Dermis blood vessel endothelial cell (primary cell): ENCODE results near the gene IFT22. TPM values are rescaled to one million over a fixed set of nuclear protein-coding genes. Genes with fewer than 3 reads are reported as not detected.
"Not testable (repeated sequence)": the region's sequence is repeated elsewhere in the genome, so short reads cannot be mapped to it uniquely, and the experiment has no call there.

Experiments used
- DNase-seq: peaks from one replicate; pipeline ENCODE4 v3.0.0; 2010
- total RNA-seq: library from RNA; depleted of rRNA; stranded (reverse); fragments of >200 nt; gene quantifications from 2 replicates; pipeline ENCODE4 v1.2.3, GENCODE V29; 2014

Gene IFT22
- total RNA-seq, 1 donor from 2014 or later = 15.8 TPM

DNA sequence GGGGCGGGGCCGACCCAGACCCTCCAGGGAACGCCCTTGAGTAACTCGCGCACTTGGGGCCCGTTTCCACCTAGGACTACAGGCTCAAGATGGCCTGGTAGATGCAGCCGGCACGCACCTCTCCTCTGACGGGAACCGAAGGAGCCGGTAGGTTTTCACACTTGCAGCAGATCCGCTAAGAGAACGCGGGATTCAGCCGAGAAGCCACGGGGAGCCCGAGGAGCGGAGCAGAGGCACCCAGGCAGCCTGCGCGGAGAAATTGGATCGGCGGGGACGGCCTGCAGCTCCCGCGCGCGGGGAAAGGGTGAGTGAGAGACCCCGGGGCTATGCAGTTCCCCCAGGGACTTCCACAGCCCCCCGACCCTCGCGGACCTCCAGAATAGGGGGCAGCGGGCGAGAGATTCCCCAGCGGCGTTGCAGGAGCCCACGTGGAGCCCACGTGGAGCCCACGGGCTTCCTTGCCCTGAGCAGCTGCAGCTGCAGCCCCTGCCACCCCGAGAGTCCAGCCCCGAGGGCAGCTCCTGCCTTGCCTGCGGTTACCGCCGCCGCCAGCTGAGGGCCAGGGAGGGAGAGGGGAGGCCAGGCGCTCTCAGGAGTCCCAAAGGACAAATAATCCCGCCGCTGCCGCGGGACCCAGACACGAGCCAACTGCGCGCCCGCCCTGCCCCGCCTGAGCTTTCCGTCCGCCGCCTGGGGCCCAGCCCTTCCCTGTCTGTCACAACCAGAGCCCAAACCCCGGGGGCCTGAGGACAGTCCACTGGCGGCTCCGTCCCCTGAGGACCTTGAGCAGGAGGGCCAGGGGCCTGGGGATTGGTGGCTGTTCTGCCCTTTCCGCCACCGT lies 13.1 kb downstream of the IFT22 start:
- DNase-seq = peak; percentile 36

DNA sequence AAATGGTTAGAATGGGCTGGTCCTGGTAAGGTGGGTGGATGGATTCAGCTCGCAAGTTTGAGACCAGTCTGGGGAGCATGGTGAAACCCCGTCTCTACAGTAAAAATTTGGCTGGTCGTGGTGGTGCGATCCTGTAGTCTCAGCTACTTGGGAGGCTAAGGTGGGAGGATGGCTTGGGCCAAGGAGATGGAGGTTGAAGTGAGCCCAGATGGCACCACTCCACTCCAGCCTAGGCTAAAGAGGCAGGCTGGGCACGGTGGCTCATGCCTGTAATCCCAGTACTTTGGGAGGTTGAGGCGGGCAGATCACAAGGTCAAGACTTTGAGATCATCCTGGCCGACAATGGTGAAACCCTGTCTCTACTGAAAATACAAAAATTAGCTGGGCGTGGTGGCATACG lies 15.3 kb downstream of the IFT22 start:
- no peak for DNase-seq

DNA sequence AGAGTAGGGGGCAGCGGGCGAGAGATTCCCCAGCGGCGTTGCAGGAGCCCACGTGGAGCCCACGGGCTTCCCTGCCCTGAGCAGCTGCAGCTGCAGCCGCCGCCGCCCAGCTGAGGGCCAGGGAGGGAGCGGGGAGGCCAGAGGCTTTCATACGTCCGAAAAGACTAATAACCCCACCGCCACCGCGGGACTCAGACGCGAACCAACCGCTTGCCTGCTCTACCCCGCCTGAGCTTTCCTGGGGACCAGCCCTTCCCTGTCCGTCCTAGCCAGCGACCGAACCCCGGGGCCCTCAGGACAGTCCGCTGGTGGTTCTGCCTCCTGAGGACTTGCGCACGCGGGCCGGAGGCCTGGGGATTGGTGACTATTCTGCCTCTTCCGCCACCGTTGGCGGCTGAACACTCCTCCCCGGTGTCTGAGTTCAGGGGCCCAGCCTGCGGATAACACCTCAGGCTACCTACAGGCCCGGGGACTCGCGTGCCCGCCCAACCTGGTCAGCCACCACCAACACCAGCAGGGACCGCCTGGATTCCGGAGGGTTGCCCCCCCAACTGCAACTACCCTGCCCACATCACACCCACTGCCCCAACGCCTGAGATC lies 18.4 kb downstream of the IFT22 start:
- peak; percentile 8 for DNase-seq

DNA sequence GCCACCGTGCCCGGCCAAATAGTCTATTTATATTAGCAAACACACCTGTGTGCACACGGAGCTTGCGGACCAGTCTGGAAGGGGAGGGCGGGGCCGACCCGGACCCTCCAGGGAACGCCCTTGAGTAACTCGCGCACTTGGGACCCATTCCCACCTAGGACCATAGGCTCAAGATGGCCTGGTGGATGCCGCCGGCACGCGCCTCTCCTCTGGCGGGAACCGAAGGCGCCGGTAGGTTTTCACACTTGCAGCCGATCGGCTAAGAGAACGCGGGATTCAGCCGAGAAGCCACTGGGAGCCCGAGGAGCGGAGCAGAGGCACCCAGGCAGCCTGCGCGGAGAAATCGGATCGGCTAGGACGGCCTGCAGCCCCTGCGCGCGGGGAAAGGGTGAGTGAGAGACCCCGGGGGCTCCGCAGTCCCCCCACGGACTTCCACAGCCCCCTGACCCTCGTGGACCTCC lies 18.9 kb downstream of the IFT22 start:
- no peak for DNase-seq

DNA sequence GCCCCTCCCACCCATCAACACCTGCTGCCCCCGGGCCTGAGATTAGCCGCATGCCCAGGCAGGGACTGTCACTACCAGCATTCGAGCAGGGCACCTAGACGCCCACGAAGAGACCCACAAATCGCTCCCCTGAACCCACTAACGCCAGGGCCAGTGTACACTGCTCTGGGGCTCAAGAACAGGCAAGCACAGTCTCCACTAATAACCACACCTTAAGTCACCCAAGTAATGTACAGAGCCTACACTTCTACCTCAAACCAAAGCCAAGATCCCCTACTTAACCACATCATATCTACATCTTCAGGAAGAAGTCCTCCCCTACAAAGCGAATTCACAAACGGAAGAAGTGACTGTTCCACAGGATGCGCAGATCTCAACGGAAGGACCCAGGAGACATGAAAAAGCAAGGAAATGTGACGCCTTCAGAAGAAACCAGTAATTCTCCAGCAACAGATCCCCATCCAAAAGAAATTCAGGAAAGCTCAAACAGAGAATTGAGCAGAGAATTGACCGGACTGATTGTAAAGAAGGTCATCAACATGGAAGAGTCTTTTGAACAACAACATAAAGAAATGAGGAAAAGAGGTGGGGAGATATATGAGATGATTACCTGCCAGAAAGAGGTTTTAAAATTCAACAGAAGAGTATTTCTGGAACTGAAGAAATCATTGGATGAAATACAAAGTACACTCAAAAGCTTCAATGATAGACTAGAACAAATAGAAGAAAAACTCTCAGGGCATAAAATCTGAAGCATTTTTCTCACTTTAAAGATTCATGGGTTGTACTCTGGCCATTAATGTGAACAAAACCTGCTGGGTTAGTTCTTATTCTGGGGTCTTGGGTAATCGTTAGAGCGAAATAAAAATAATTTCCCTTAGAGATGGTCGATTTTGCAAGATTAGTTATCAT lies 20.9 kb downstream of the IFT22 start:
- DNase-seq = no peak

DNA sequence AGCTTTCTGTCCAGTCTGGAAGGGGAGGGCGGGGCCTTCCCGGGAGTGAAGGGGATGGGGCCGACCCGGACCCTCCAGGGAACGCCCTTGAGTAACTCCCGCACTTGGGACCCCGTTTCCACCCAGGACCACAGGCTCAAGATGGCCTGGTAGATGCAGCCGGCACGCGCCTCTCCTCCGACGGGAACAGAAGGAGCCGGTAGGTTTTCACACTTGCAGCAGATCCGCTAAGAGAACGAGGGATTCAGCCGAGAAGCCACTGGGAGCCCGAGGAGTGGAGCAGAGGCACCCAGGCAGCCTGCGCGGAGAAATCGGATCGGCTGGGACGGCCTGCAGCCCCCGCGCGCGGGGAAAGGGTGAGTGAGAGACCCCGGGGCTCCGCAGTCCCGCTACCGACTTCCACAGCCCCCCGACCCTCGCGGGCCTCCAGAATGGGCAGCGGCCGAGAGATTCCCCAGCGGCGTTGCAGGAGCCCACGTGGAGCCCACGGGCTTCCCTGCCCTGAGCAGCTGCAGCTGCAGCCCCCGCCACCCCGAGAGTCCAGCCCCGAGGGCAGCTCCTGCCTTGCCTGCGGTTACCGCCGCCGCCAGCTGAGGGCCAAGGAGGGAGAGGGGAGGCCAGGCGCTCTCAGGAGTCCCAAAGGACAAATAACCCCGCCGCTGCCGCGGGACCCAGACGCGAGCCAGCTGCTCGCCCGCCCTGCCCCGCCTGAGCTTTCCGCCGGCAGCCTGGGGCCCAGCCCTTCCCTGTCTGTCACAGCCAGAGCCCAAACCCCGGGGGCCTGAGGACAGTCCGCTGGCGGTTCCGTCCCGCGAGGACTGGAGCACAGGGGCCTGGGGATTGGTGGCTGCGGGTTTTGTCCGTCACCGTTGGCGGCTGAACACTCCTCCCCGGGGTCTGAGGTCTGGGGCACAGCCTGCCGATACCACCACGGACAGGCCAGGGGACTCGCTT lies 21.8 kb downstream of the IFT22 start:
- no peak for DNase-seq

DNA sequence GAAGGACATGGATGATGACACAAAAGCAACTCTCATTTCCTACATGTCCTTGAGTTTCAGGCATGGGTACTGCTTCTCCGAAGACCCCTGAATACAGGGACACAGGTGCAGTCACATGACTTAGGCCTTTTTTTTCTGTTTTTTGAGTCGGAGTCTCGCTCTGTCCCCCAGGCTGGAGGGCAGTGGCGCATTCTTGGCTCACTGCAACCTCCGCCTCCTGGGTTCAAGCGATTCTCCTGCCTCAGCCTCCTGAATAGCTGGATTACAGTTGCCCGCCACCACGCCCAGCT lies 26.8 kb downstream of the IFT22 start:
- DNase-seq = no peak

DNA sequence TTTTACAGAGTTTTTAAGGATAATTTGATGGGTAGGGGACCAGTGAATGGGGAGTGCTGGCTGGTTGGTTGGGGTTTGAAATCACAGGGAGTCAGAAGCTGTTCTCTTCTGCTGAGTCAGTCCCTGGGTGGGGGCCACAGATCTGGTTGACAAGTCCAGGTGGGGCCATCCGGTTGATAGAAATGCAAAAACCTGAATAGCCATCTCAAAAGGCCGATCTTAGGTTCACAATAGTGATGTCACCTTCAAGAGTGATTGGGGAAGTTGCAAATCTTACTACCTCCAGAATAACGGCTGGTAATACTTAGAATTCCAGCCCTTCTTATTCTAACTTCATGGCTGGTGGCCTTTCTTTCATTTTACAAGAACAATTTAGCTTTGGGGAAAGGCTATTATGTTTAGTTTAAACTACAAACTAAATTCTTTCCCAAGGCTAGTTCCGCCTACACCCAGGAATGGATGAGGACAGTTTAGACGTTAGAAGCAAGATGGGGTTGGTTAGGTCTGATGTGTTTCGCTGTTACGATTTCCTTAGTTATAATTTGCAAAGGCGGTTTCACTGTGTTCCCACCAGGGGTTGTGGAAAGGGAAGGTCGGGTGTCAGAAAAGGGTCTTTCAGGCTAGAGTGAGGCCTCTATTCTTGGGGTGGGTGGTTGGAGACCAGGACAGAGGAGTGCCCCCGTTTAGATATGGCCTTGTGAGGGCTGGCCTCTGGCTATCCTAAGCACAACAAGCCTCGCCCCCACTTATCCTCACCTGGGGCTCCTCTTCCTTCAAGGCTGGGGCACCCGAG lies 27.4 kb downstream of the IFT22 start:
- DNase-seq = no peak

DNA sequence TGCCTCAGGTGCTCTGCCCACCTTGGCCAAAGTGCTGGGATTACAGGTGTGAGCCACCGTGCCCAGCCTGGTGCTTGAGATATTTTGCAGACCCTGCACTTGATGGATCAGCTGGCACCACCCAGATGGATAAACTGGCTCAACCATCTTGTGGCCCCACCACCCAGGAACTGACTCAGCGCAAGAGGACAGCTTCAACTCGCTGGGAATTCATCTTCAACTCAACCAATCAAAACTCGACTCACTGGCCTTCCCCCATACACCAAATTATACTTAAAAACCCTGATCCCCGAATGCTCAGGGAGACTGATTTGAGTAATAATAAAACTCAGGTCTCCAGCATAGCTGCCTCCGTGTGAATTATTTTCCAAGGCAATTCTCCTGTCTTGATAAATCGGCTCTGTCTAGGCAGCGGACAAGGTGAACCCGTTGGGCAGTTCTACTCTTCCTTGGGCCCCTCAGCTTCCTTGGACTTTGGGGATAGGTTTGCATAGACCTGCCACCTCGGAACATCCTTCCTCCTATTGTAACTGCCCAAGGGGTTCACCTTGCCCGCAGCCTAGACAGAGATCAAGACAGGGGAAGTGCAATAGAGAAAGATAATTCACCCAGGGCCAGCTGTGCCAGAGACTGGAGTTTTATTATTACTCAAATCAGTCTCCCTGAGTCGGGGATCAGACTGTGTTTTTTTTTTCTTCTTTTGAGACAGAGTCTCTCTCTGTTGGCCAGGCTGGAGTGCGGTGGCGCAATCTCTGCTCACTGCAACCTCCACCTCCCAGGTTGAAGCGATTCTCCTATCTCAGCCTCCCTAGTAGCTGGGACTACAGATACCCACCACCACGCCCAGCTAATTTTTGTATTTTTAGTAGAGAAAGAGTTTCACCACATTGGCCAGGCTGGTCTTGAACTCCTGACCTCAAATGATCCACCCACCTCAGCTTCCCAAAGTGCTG lies 28.3 kb downstream of the IFT22 start:
- not testable (repeated sequence) for DNase-seq

DNA sequence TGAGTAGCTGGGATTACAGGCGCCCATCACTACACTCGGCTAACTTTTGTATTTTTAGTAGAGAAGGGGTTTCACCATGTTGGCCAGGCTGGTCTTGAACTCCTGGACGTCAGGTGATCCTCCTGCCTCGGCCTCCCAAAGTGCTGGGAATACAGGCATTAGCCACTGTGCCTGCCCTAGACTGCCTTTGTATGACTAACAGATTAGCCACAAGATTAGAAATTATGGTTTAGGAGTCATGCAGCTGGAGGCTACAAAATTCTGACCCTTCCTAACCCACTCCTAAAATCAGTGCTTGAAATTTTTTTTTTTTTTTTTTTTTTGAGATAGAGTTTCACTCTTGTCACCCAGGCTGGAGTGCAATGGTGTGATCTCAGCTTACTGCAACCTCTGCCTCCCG lies 29.0 kb downstream of the IFT22 start:
- DNase-seq = not testable (repeated sequence)

DNA sequence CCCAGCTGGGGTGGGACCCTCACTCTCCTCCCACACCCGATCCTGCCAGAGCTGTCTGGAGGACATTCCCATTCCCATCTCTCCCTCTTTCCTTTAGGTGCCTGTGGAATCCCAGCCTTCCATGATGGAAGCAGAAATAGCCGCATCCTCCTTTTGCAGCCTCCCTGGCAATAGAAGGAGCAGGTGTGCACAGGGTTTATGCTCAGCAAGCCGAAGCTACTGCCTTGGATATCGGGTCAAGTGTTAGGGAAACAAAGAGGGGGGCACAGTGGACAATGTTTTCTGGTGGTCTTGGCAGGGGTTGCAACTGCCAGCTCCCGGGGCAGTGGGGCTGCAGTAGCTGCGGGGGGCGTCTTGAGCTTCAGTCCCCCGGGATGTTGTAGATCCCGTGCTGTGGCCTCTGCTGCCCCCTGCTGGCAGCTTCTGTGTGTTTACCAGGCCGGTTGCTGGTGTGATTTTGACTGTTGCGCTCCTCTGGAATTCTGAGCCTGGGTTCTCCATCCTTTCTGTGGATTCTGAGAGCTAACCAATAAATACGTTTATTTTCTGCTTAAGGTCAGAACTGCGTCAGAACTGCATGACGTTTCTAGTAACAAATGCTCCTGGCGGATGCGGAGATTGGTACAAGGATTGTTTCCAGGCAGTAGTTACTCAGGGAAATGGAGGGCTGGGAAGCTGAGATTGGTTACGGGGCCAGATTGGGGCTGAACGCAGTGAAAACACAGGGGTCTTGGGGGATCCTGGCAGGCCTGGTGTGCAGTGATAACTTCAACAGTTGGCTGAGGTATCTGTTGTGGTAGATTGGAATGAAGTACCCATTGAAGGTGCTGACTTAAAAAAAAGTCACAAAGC lies 31.2 kb downstream of the IFT22 start:
- DNase-seq = peak; percentile 54

DNA sequence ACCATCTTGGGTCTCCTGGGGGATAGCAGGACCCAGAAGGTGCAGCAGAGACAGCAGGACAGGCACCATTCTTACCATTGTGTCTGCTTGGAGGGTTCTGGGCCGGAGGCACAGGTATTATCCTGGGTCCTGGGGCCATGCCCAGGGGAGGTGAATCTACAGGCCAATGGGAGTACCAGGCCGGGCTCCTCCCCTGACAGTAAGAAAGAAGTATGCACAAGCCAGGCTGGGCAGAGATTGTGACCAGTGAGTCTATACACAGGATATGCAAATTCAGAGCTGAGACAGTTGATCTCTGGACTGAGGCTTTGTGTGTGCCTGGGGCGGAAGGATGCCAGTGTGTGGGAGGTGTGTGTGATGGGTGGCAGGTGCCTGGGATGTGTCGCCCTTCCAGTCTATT lies 31.9 kb downstream of the IFT22 start:
- DNase-seq = not testable (repeated sequence)

DNA sequence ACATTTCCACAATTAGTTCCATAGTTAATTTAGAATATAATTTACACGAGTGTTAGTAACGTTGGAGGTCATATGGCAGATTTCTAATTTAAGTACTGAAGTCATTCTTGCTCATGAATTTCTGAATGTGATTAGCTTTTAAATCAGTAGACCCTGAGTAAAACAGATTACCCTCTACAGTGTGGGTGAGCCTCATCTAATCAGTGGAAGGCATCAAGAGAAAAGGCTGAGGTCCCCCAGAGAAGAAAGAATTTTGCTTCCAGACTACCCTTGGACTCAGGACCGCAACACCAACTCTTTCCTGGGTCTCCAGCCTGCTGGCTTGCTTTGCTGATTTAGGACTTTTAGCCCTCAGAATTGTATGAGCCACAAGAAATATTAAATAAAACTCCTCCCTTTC lies 33.2 kb downstream of the IFT22 start:
- no peak for DNase-seq

DNA sequence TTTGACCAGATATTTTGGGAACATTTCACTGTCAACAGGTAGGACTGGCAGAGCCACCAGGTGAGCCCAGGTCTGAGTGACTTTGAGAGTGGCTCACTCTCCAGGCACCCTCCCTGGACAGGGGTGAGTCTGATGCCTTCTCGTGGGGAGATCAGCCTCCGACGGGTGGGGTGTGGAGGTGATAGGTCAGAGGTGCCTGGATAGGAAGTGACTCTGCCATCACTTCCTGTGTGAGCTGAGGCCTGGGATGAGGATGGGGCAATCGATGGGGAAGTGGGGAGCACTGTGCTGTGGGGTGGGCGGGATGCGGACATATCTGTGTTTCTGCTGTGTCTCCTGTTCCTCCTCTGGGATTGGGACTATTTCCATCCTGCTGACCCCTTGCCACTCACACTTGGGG lies 34.6 kb downstream of the IFT22 start:
- no peak for DNase-seq

DNA sequence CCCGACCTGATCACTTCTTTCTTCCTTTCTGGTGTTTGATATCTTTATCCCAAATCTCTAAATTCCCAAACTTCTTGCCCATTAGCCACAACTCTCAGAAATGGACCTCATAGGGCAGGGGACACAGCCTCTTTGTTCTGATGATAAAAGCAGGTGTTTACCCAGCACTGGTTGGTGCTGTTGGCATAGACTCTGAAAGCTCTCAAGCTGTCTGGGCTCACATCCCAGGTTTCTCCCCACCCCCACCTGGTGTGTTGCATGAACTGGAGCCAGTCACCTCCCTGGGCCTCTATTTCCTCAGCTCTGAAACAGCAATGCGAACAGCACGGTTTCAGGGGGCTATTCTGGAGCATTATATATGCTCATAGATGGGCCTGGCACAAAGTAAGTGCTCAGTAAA lies 35.7 kb downstream of the IFT22 start:
- DNase-seq = not testable (repeated sequence)

DNA sequence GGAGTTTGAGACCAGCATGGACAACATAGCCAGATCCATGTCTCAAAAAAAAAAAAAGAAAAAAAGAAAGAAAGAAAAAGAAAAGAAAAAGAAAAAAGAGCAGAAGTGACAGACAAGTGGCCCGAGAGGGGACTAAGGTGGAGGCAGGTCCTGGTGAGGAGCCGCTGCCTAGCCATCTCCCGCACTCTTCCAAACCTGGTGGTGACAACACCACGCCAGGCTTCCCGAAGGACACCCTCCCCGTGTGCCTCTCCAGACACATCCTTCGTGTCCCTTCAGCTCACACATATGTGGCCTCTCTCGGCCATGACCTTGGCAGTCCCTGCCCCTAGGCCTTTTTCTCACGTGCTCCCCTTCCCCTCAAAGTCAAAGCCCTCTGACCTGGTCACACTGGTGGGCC lies 36.4 kb downstream of the IFT22 start:
- no peak for DNase-seq

DNA sequence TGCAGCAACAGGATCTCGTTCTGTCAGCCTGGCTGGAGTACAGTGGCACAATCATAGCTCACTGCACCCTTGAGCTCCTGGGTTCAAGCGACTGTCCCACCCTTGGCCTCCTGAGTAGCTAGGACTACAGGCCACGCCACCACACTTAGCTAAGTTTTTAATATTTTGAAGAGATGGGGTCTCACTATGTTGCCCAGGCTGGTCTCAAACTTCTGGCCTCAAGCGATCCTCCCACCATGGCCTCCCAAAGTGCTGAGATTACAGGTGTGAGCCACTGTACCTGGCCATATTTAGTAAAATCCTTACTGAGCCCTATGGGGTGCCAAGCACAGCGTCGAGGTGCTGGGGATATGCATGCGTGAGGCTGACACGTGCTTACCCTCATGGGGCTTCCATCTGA lies 40.7 kb downstream of the IFT22 start:
- not testable (repeated sequence) for DNase-seq

DNA sequence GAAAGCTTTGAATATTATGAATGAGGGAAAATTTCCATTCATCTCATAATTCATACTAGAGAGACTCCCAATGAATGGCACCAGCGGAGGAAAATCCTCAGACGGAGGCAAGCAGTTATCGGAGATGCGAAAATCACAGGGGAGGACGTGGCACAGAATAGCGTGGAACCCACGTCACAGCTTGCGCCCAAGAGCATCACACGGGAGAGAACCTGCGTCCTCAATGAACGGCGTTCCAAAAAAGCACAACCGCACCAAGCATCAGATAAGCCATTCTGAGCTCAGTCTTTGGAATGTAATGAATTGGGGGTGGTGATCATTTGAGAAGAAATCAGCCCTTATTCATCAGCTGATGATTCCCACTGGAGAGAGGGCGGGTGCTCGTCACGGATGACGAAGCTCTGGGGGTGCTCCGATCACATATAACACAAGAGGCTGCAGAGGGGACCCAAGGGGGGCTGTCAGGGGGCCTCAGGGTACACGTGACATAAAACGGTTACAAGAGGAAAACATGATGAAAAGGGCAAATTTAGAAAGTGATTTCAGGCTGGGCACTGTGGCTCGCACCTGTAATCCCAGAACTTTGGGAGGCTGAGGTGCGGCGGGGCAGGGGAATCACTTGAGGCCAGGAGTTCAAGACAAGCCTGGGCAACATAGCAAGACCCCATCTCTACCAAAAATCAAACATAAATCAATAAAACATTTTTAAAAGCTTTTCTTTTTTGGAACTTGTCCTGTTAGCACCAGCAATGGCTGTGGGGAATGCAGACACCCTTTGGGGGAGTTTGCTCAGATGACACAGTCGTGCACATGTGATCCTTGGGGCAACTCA lies 42.9 kb downstream of the IFT22 start:
- no peak for DNase-seq
